Activated CD4-positive, alpha-beta T cell treated with anti-CD3 and anti-CD28 coated beads, Interleukin-2, amount 50 U/mL, for 48 hours (primary cell): ENCODE data around the gene SLC37A4.
"Not testable (repeated sequence)": the region's sequence is repeated elsewhere in the genome, so short reads cannot be mapped to it uniquely, and the experiment has no call there.

ENCODE experiments used
- DNase-seq, 2 experiments: peaks; one replicate each; pipeline ENCODE4 v3.0.0-alpha.2; 2020

SLC37A4 gene

GRCh38 chr11:119030329-119031047 is at the start of gene SLC37A4:
SLC37A4 (minus strand) TSS chr11:119030877.
- DNase-seq: peak; percentile 99

DNA sequence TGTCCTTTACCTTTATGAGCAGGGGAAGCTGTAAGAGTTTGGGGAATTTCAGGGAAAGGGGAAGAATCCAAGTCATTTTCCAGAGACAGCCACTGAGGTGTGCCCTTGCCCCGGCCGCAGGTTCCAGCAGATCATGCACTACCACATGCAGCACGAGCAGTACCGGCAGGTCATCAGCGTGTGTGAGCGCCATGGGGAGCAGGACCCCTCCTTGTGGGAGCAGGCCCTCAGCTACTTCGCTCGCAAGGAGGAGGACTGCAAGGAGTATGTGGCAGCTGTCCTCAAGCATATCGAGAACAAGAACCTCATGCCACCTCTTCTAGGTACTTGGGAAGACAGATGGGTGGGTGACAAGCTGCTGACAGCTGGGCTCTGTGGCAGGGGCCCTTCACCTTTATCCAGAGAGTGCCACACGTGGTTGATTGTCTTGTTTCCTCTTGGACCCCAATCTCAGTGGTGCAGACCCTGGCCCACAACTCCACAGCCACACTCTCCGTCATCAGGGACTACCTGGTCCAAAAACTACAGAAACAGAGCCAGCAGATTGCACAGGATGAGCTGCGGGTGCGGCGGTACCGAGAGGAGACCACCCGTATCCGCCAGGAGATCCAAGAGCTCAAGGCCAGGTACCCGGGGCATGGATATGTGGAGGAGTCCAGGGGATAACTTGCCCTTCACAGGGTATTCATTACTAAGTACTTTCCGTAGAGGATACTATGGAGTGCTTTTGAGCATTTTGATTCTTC is 48.2 kb upstream of the SLC37A4 start:
- DNase-seq: no peak

- DNase-seq: no peak
Measured at GRCh38 chr11:119077839-119078238, 47.2 kb upstream of the SLC37A4 start.

DNA sequence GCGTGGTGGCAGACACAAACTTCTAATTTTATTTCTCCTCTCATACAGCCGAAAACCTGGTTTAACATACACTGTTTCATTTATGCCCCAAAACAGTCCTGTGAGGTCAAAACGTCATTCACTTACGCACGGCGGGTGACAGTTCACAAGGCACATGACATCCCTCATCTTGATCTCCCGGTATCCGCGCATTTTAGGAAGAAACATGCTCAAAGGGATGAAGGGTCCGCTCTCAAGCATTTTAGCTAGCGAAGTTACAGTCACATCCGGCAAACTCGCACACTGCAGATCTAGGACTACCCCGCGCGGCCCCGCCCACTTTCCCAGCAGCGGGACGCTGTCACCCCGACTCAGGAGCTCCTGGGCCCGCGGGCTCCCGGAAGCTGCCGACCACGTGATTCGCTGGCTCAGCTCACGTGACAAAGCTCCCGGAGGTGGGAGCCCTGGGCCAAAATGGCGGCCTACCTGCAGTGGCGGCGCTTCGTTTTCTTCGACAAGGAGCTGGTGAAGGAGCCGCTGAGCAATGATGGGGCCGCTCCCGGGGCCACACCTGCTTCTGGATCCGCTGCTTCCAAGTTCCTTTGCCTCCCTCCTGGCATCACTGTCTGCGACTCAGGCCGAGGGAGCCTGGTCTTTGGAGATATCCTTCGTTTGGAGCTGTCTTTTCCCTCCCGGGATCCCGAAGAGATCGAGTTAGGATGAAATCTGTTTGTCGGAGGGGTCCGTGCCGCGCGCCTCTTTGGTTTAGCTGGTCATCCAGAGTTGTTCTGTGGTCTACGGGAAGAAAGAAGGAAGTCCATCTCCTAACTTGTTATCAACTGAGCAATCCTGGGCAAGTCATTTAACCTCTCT is 36.9 kb upstream of the SLC37A4 start, which contains the start of gene VPS11:
VPS11 (plus strand) TSS at position 448 of the 852 bp plus-strand sequence; CDS start at position 454, 6 bp downstream.
- peak; percentile 98 for DNase-seq

GRCh38 chr11:119065369-119065768 is 34.7 kb upstream of the SLC37A4 start:
- peak; percentile 37 to 53 for DNase-seq

- DNase-seq: no peak
Measured at GRCh38 chr11:119062779-119063178, 32.1 kb upstream of the SLC37A4 start.

DNA sequence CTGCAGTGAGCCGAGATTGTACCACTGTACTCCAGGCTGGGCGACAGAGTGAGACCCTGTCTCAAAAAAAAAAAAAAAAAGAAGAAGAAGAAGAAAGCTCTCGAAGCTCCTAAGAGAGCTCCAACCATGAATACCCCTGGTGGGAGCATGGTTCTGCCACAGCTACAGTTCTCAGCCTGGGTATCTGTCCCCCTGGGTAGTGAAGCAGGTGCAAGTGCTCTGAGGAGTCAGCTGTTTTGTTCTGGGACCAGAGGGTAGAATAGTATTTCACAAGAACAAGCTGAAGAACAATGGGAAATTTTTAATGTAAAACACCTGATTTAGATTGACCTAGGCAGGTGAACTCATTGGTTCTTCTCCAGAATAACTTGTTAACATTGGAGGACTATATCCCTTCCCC is 30.6 kb upstream of the SLC37A4 start:
- DNase-seq: no peak

GRCh38 chr11:119059128-119059527 is 28.5 kb upstream of the SLC37A4 start:
- DNase-seq: not testable (repeated sequence)

GRCh38 chr11:119057000-119057769 is 26.5 kb upstream of the SLC37A4 start, which contains the start of gene HYOU1:
HYOU1 (minus strand) TSS chr11:119057205; CDS start chr11:119056160, 1,045 bp downstream.
- DNase-seq: peak; percentile 99

DNA sequence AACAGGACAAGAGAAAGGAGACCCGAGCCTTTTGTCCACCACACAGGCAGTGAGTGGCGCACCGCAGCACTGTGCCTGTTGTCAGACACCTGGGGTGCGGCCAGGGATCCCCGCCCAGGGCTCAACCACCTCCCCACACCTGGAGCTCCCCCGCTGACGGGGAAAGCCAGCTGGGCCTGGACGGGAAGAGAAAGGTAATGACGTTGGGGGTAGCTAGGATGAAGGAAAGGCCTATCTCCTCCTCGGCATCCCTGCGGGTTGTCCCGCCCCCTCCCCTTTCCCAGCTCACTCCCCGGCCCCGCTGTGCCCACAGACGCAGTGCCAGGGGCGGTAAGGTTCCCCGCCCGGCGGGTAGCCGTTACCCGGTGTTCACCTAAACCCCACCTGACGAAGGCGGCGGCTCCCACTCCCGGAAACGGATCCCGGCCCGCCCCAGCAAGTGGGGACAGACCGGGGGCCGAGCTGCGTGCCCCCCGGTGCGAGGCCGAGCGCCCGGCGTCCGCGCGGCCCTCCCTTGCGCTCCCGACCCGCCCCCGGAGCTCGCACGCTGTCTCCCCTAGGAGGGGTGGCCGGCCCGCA is 25.8 kb upstream of the SLC37A4 start:
- DNase-seq: peak; percentile 39 to 48

DNA sequence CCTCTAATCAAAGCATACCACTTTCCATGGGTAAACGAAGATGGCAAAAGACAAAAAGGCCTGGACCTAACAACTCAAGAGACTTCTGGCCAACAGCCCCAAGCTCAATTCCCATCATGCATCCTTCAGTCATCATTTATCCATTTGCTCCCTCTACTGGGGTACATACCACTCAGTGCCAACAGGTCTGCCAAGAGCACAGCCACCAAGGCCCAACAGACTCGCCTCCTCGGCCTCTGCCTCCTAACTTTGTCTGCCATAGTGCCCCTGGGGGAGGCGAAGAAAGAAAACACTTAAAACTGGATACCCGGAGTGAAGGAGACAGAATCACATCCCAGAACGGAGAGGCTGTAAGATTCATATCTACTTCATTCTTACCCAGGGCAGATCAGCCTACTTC is 25.2 kb upstream of the SLC37A4 start:
- peak in 1 of 2 experiments; percentile 12 for DNase-seq

DNA sequence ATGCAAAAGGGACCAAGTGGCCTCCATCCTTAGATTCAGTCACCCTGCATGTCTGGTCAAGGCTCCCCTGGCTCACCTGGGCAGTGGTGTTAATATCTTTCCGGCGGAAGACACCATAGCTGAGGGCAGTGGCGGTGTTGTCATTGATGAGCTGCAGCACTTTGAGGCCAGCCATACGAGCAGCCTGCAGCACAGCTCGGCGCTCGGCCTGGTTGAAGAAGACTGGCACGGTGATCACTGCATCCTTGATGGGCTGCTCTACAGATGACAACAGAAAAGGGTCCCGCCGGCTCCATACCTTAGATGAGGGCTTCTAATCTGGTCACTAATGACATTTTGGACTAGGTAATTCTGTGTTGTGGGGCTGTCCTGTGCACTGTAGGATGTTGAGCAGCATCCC is 23.7 kb upstream of the SLC37A4 start:
- no peak for DNase-seq

DNA sequence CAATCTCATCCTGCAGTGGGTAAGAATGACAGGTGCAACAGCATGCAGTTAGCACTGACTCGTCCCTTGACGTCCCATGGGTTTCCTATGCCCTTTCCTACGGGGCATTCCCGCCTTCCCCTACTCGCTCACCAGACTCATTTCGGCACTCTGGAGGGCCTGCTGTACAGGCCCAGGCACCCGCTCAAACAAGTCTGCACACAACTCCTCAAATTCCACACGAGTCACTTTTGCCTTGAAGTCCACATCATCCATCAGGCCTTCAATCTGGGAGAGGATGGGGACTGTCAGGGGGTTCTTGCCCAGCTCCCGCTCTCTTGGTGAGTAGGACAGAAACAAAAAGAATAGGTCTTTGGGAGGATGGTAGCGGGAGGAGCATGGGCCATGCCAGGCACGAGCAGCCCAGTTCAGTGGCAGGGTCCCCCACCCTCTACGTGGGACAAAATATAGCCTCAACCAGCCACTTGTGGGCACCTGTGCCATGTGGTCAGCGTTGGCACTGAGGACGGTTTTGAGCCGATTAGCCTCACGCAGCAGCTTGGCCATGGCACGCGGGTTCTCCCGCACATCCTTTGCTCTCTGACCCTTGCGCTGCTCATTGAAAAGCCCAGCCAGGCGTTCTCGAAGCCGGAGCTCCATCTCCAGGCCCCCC is 21.6 kb upstream of the SLC37A4 start:
- no peak for DNase-seq

GRCh38 chr11:119051440-119052162 is 20.9 kb upstream of the SLC37A4 start:
- DNase-seq: peak; percentile 28 to 38

- DNase-seq: no peak
Measured at GRCh38 chr11:119049081-119049480, 18.4 kb upstream of the SLC37A4 start.

DNA sequence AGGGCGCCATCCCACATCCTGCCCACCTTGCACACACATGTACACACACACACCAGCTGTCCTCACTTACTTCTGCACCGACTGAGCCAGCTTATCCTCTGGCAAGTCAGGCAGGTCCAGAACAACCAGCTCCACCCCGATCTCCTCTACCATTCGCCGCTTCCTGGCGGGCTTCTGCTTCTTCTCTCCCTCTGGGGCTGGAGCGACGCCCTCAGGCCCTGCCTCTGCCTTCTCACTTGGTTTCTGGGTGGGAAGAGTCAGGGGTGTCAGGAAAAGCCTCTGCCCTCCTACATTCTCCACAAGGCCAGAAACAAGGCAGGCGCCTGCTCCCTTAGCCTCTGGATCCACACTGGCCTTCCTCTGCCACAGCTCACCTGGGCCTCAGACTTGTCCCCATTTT is 18.0 kb upstream of the SLC37A4 start:
- no peak for DNase-seq

GRCh38 chr11:119047205-119047604 is 16.5 kb upstream of the SLC37A4 start:
- peak in 1 of 2 experiments; percentile 14 for DNase-seq

GRCh38 chr11:119046489-119046888 is 15.8 kb upstream of the SLC37A4 start:
- no peak for DNase-seq

DNA sequence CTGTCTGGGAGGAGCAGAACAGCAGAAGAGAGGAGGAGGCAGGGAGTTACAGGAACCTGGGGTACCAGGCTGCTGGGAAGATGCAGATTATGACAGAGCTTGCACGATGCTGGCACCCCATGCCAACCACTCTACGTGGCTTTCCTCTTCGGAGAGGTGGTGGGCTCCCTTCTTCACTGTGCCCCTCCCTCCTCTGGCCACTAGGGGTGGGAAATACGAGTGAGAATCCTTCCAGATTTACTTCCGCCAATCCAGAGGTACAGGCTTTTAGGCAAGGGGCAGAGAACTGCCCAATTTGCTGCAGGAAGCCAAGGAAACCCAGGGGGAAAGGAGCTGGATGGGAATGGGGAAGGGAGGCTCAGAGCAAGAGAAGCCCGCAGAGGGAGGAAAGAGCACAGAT is 14.0 kb upstream of the SLC37A4 start:
- DNase-seq: no peak

GRCh38 chr11:119042927-119043326 is 12.2 kb upstream of the SLC37A4 start:
- DNase-seq: no peak
